H1 (cell line): Measurements from ENCODE around the gene IGSF9. TPM values are rescaled to one million over a fixed set of nuclear protein-coding genes. Genes with fewer than 3 reads are reported as not detected.

Experiments
- CTCF ChIA-PET: fragments of 300-600 bp; sonication (Branson Sonifier 250); formaldehyde crosslinking; loops from one replicate; lab custom pipeline; 2021; ENCODE audit not compliant: partially characterized antibody; lab: Charles Lee
- POLR2A ChIA-PET: fragments of 300-600 bp; sonication (Branson Sonifier 250); formaldehyde crosslinking; loops from one replicate; lab custom pipeline; 2021; ENCODE audit warnings: inconsistent platforms; ENCODE audit not compliant: partially characterized antibody; lab: Charles Lee
- DNase-seq, 2 experiments: peaks; one replicate each; pipeline versions ENCODE4 v3.0.0 to v3.0.0-alpha.2; 2010 to 2022; ENCODE audit warnings: low spot score in 2 of 2, low read depth in 1 of 2, mixed read lengths in 1 of 2
- FAIRE-seq: peaks from 2 replicates; lab custom pipeline; 2011; peaks lifted over from hg19 to GRCh38; lab: Jason Lieb, UNC
- H2AFZ ChIP-seq: 2 replicates; pipeline ENCODE4 v1.8.1; 2012; ENCODE audit warnings: low read length, inconsistent platforms
- H2AK5ac ChIP-seq: 2 replicates; pipeline ENCODE4 v1.6.1; 2013; ENCODE audit warnings: low read depth, low read length
- H2BK120ac ChIP-seq: replicated peaks from 2 replicates; pipeline ENCODE3; 2013; ENCODE audit warnings: low read depth, low read length, inconsistent platforms
- H2BK12ac ChIP-seq: 2 replicates; pipeline ENCODE4 v1.6.1; 2013; ENCODE audit warnings: low read depth, low read length
- H2BK15ac ChIP-seq: 2 replicates; pipeline ENCODE4 v1.6.1; 2013; ENCODE audit warnings: low read length
- H2BK20ac ChIP-seq: 2 replicates; pipeline ENCODE4 v1.6.1; 2013; ENCODE audit warnings: low read length
- H2BK5ac ChIP-seq: 2 replicates; pipeline ENCODE4 v1.6.1; 2013; ENCODE audit warnings: low read depth, low read length
- H3K14ac ChIP-seq: 2 replicates; pipeline ENCODE4 v1.6.1; 2013; ENCODE audit warnings: inconsistent platforms; ENCODE audit not compliant: insufficient read length
- H3K18ac ChIP-seq: 2 replicates; pipeline ENCODE4 v1.6.1; 2013; ENCODE audit warnings: low read length; ENCODE audit errors: extremely low read depth
- H3K23ac ChIP-seq: 2 replicates; pipeline ENCODE4 v1.6.1; 2013; ENCODE audit warnings: inconsistent platforms; ENCODE audit not compliant: insufficient read length
- H3K23me2 ChIP-seq: 2 replicates; pipeline ENCODE4 v1.6.1; 2013; ENCODE audit warnings: low read depth, low read length
- H3K27ac ChIP-seq: 2 replicates; pipeline ENCODE4 v1.6.1; 2011; ENCODE audit warnings: low read depth, low read length, inconsistent platforms
- H3K27me3 ChIP-seq, 4 experiments: replicated peaks in 1 of 4; 1 replicate in 1 of 4; 2 replicates in 3 of 4; pipeline versions ENCODE4 v1.6.1 to v1.8.1; 2011 to 2013; ENCODE audit warnings: low read length in 3 of 4, mild to moderate bottlenecking in 3 of 4, inconsistent platforms in 2 of 4, mixed read lengths in 2 of 4, moderate library complexity in 1 of 4; ENCODE audit not compliant: control insufficient read depth in 3 of 4, insufficient read depth in 3 of 4; ENCODE audit errors: extremely low read depth in 1 of 4
- H3K36me3 ChIP-seq, 4 experiments: 2 replicates each; pipeline versions ENCODE4 v1.6.1 to v1.8.1; 2011 to 2013; ENCODE audit warnings: mild to moderate bottlenecking in 4 of 4, low read length in 3 of 4, moderate library complexity in 2 of 4, control low read depth in 1 of 4, inconsistent platforms in 1 of 4; ENCODE audit not compliant: insufficient read depth in 4 of 4, control insufficient read depth in 2 of 4
- H3K4ac ChIP-seq: replicated peaks from 2 replicates; pipeline ENCODE3; 2013; ENCODE audit warnings: low read length, low read depth, mixed read lengths, inconsistent platforms; ENCODE audit not compliant: insufficient read length
- H3K4me1 ChIP-seq, 4 experiments: replicated peaks in 1 of 4; 1 replicate in 1 of 4; 2 replicates in 3 of 4; pipeline versions ENCODE4 v1.6.1 to v1.8.1; 2011 to 2013; ENCODE audit warnings: low read length in 3 of 4, inconsistent platforms in 2 of 4, mixed read lengths in 1 of 4; ENCODE audit not compliant: insufficient read depth in 4 of 4, control insufficient read depth in 3 of 4
- H3K4me2 ChIP-seq, 2 experiments: 2 replicates each; pipeline versions ENCODE4 v1.6.1 to v1.8.1; 2011 to 2013; ENCODE audit warnings: low read depth in 2 of 2, low read length in 2 of 2, control low read depth in 1 of 2, inconsistent platforms in 1 of 2, mild to moderate bottlenecking in 1 of 2; ENCODE audit not compliant: insufficient read depth in 1 of 2
- H3K4me3 ChIP-seq, 4 experiments: fragments of 200-600, 300-600 bp in 1 of 4; sonication (generic), shearing (Covaris generic), sonication (Bioruptor Twin) in 1 of 4; 2 replicates each; pipeline versions ENCODE4 v1.5.1 to v1.8.1; 2011 to 2016; ENCODE audit warnings: low read length in 4 of 4, low read depth in 3 of 4, control low read depth in 2 of 4, inconsistent platforms in 2 of 4, mild to moderate bottlenecking in 2 of 4, mixed read lengths in 1 of 4, moderate library complexity in 1 of 4; ENCODE audit not compliant: insufficient read depth in 2 of 4; ENCODE audit errors: extremely low read depth in 1 of 4
- H3K56ac ChIP-seq: replicated peaks from 2 replicates; pipeline ENCODE3; 2013; ENCODE audit warnings: low read depth, mild to moderate bottlenecking, mixed read lengths, low read length, inconsistent platforms; ENCODE audit not compliant: insufficient read length
- H3K79me1 ChIP-seq: 2 replicates; pipeline ENCODE4 v1.6.1; 2013; ENCODE audit warnings: low read depth, low read length, control low read depth
- H3K79me2 ChIP-seq, 2 experiments: 2 replicates each; pipeline versions ENCODE4 v1.6.1 to v1.8.1; 2012 to 2013; ENCODE audit warnings: low read length in 2 of 2, mild to moderate bottlenecking in 2 of 2, inconsistent platforms in 1 of 2; ENCODE audit not compliant: insufficient read depth in 2 of 2, control insufficient read depth in 1 of 2
- H3K9ac ChIP-seq, 4 experiments: replicated peaks in 1 of 4; 1 replicate in 1 of 4; 2 replicates in 3 of 4; pipeline versions ENCODE4 v1.6.1 to v1.8.1; 2011 to 2013; ENCODE audit warnings: low read depth in 3 of 4, low read length in 3 of 4, control low read depth in 2 of 4, mild to moderate bottlenecking in 2 of 4, moderate library complexity in 2 of 4, inconsistent platforms in 1 of 4; ENCODE audit errors: extremely low read depth in 1 of 4
- H3K9me3 ChIP-seq, 2 experiments: 2 replicates each; pipeline versions ENCODE4 v1.6.1 to v1.8.1; 2012 to 2013; ENCODE audit warnings: mild to moderate bottlenecking in 2 of 2, moderate library complexity in 2 of 2, control low read depth in 1 of 2, inconsistent platforms in 1 of 2, low read depth in 1 of 2, low read length in 1 of 2, mixed read lengths in 1 of 2; ENCODE audit not compliant: insufficient read depth in 2 of 2
- H4K20me1 ChIP-seq, 2 experiments: replicated peaks in 1 of 2; 2 replicates each; pipeline versions ENCODE3 to v1.8.1; 2011 to 2013; ENCODE audit warnings: inconsistent platforms in 2 of 2, low read length in 2 of 2, mild to moderate bottlenecking in 1 of 2; ENCODE audit not compliant: insufficient read depth in 2 of 2, control insufficient read depth in 1 of 2
- H4K5ac ChIP-seq: 2 replicates; pipeline ENCODE4 v1.6.1; 2013; ENCODE audit warnings: low read length, low read depth, mixed read lengths, inconsistent platforms; ENCODE audit not compliant: insufficient read length
- H4K8ac ChIP-seq: 2 replicates; pipeline ENCODE4 v1.8.0; 2013; ENCODE audit warnings: mild to moderate bottlenecking, moderate library complexity, low read length, inconsistent platforms; ENCODE audit not compliant: insufficient read depth; ENCODE audit errors: extremely low read depth
- H4K91ac ChIP-seq: replicated peaks from 2 replicates; pipeline ENCODE3; 2013; ENCODE audit warnings: low read length, mixed read lengths, inconsistent platforms; ENCODE audit not compliant: insufficient read length
- BCL11A ChIP-seq, 2 experiments: IDR thresholded peaks; one replicate each; pipeline ENCODE4 v1.6.1; 2011; ENCODE audit warnings: low read depth in 2 of 2, low read length in 2 of 2, mild to moderate bottlenecking in 2 of 2
- CBX8 ChIP-seq: fragments of 300-800, 300-1000 bp; sonication (generic); IDR thresholded peaks from 2 replicates; pipeline ENCODE4 v1.7.1; 2016; ENCODE audit warnings: low read depth, low read length, borderline replicate concordance
- KDM1A ChIP-seq: fragments of 200-600, 300-600 bp; sonication (generic); IDR thresholded peaks from 2 replicates; pipeline ENCODE4 v1.7.1; 2016; ENCODE audit warnings: mild to moderate bottlenecking, low read length, borderline replicate concordance
- NANOG ChIP-seq: IDR thresholded peaks from 2 replicates; pipeline ENCODE4 v1.6.1; 2011; ENCODE audit warnings: low read length, low read depth, mild to moderate bottlenecking, inconsistent platforms; ENCODE audit not compliant: insufficient read depth, poor library complexity, severe bottlenecking
- NRF1 ChIP-seq: IDR thresholded peaks from 2 replicates; pipeline ENCODE4 v1.6.1; 2011; ENCODE audit warnings: mild to moderate bottlenecking, low read depth, low read length, improper control_type of control experiment
- POLR2A ChIP-seq, 2 experiments: IDR thresholded peaks; 1 replicate in 1 of 2; 2 replicates in 1 of 2; pipeline ENCODE4 v1.6.1; 2011; ENCODE audit warnings: low read depth in 2 of 2, low read length in 2 of 2, mild to moderate bottlenecking in 2 of 2; ENCODE audit errors: control extremely low read depth in 1 of 2
- POU5F1 ChIP-seq: IDR thresholded peaks from 2 replicates; pipeline ENCODE4 v1.6.1; 2011; ENCODE audit warnings: low read depth, mild to moderate bottlenecking, low read length, moderate library complexity
- RXRA ChIP-seq: IDR thresholded peaks from 2 replicates; pipeline ENCODE4 v1.6.1; 2011; ENCODE audit warnings: low read depth, mild to moderate bottlenecking, low read length, moderate library complexity; ENCODE audit not compliant: insufficient read depth
- SIX5 ChIP-seq: IDR thresholded peaks from 2 replicates; pipeline ENCODE4 v1.6.1; 2011; ENCODE audit warnings: mild to moderate bottlenecking, low read depth, low read length
- WGBS, 2 experiments: shearing (Covaris generic) in 1 of 2; methylation state at CpG; one replicate each; pipeline versions ENCODE4 v1.1.6 to v1.1.7; 2013 to 2015; ENCODE audit warnings: low lambda C conversion rate in 2 of 2, mixed read lengths in 2 of 2, inconsistent platforms in 1 of 2, low coverage in 1 of 2, missing lambda C conversion rate in 1 of 2; ENCODE audit not compliant: insufficient replicate concordance in 2 of 2, insufficient coverage in 1 of 2, insufficient read length in 1 of 2; ENCODE audit errors: extremely low coverage in 1 of 2, missing lambda C conversion rate in 1 of 2; 5-methylcytosine and 5-hydroxymethylcytosine counted together
- polyA plus RNA-seq, 7 experiments: library from polyadenylated mRNA; depleted of rRNA in 3 of 7; stranded (reverse) in 5 of 7; unstranded in 2 of 7; fragments of >200 nt in 5 of 7; fragments of 200-250 nt in 2 of 7; gene quantifications; 1 replicate in 5 of 7; 2 replicates in 1 of 7; 4 replicates in 1 of 7; pipeline versions ENCODE4 v1.2.1 to v1.2.3, GENCODE V29; 2011 to 2013; ENCODE audit warnings: missing spikeins in 2 of 7, mixed read lengths in 2 of 7
- total RNA-seq: library from RNA; stranded (reverse); fragmentation: NEBNext Ultra II Directional; extraction: Animal tissue kit (Norgen Biotek cat#: 25700); gene quantifications from 2 replicates; pipeline ENCODE4 v1.2.1, GENCODE V29; 2021

The IGSF9 gene
- total and polyA plus RNA-seq, 2 of the 8 experiments (the other 6 are each of a cell fraction or from before 2014, with no cell fraction given): 10.9 to 28.1 TPM

GRCh38 chr1:159908031-159908940, 37.1 kb downstream of the IGSF9 start:
- Histone ChIP-seq H3K79me1 (no peaks in the 10 kb centered on the region), H3K18ac (no peak overlapping the region), H2AFZ (no peak overlapping the region), H3K23me2 (no peaks in the 10 kb centered on the region), H3K4me3 (no peak overlapping the region), H3K9me3 (no peaks in the 10 kb centered on the region), H2BK15ac (no peak overlapping the region), H2BK12ac (no peak overlapping the region), H2BK20ac (no peak overlapping the region), H3K79me2 (no peaks in the 10 kb centered on the region), H4K20me1 (no peaks in the 10 kb centered on the region), H4K8ac (no peak overlapping the region), H2AK5ac (no peak overlapping the region), H3K27ac (no peak overlapping the region), H3K4ac (no peak overlapping the region), H3K9ac (no peak overlapping the region), H4K91ac (no peak overlapping the region), H4K5ac (no peak overlapping the region), H3K56ac (no peak overlapping the region), H2BK5ac (no peak overlapping the region), H3K23ac (no peak overlapping the region), H2BK120ac (no peak overlapping the region), H3K36me3 (no peaks in the 10 kb centered on the region), H3K4me2 (no peak overlapping the region), H3K4me1 (peaks cover 3 to 17% (median 12%) of the 10 kb centered on the region in 4 experiments), H3K27me3 (no peaks in the 10 kb centered on the region; a peak in 1 of 7 replicates), H3K14ac (no peak overlapping the region)
- CTCF ChIA-PET: interaction anchor here (0.6 to 1.6 kb wide), 8 partner anchors 8 to 99 kb away, joined by 3 to 4 read pairs (median 4); partner anchors contain the start of gene TAGLN2
- no peak for TF ChIP-seq RXRA
- no peak for TF ChIP-seq SIX5
- no peak for TF ChIP-seq CBX8
- no peak for TF ChIP-seq POLR2A (IDR thresholded peaks at IDR 0.05; ENCODE audit: control extremely low read depth in 1 of 2, low read depth in 2 of 2, low read length in 2 of 2)
- no peak for TF ChIP-seq KDM1A
- no peak for TF ChIP-seq NRF1
- TF ChIP-seq POU5F1: no peak
- TF ChIP-seq NANOG: no peak
- no peak for TF ChIP-seq BCL11A (IDR thresholded peaks at IDR 0.05; ENCODE audit: low read depth in 2 of 2, low read length in 2 of 2)
- FAIRE-seq (no peak), DNase-seq (no peak)
- WGBS, 2 experiments: 75% methylated on average over 9 of the region's 9 CpGs; no CpG with 5 or more reads in 1 of the 2 experiments
- POLR2A ChIA-PET: interaction anchor here (1.4 kb wide), 1 partner anchor 16 kb away, joined by 3 read pairs; no protein-coding TSS in a partner anchor
